Activated CD8-positive, alpha-beta T cell treated with anti-CD3 and anti-CD28 coated beads for 36 hours (primary cell): ENCODE results near the gene MVB12B. TPM values are rescaled to one million over a fixed set of nuclear protein-coding genes. Genes with fewer than 3 reads are reported as not detected.

ENCODE experiments used
- ATAC-seq: fragments of 200-7000 bp; cut with Tn5 transposase; one replicate; pipeline ENCODE4 v1.10.0; 2021; ENCODE audit warnings: mild to moderate bottlenecking, moderate library complexity
- CTCF ChIA-PET: fragments of 350-600 bp; sonication (Branson Sonifier 250); formaldehyde crosslinking; loops from one replicate; lab custom pipeline; 2021; ENCODE audit warnings: antibody characterized with exemption; lab: Charles Lee
- POLR2A ChIA-PET: fragments of 350-600 bp; sonication (Branson Sonifier 250); formaldehyde crosslinking; loops from one replicate; lab custom pipeline; 2021; ENCODE audit warnings: antibody characterized with exemption; lab: Charles Lee
- DNase-seq: peaks from one replicate; pipeline ENCODE4 v3.0.0-alpha.2; 2020
- H3K27ac Mint-ChIP-seq: one replicate; pipeline ENCODE4 v1.8.0; 2021; ENCODE audit warnings: mild to moderate bottlenecking, mixed read lengths
- H3K27me3 Mint-ChIP-seq: one replicate; pipeline ENCODE4 v1.8.0; 2021; ENCODE audit warnings: mixed read lengths
- H3K36me3 Mint-ChIP-seq: one replicate; pipeline ENCODE4 v1.8.0; 2021; ENCODE audit warnings: low read depth, mixed read lengths
- H3K4me1 Mint-ChIP-seq: one replicate; pipeline ENCODE4 v1.8.0; 2021; ENCODE audit warnings: low read depth, mixed read lengths
- H3K4me3 Mint-ChIP-seq: one replicate; pipeline ENCODE4 v1.8.0; 2021; ENCODE audit warnings: mild to moderate bottlenecking, moderate library complexity, mixed read lengths
- H3K9me3 Mint-ChIP-seq: one replicate; pipeline ENCODE4 v1.8.0; 2021; ENCODE audit warnings: mixed read lengths
- intact Hi-C: fragments of 100-400 bp; cut with micrococcal nuclease; formaldehyde crosslinking; loops from one replicate; pipeline ENCODE4 v1.10.0; 2022
- total RNA-seq, 2 experiments: library from RNA; stranded (reverse); gene quantifications; one replicate each; pipeline ENCODE4 v1.2.3, GENCODE V29; 2021
- TF ChIP-seq, protein P1 (sequence below): fragments of 200-600 bp; IDR thresholded peaks from one replicate; pipeline ENCODE4 v1.8.0; 2022; ENCODE audit warnings: antibody characterized with exemption, mild to moderate bottlenecking

MVB12B gene
- total RNA-seq, 2 experiments from 2014 or later, result 6.4 to 6.6 TPM

DNA sequence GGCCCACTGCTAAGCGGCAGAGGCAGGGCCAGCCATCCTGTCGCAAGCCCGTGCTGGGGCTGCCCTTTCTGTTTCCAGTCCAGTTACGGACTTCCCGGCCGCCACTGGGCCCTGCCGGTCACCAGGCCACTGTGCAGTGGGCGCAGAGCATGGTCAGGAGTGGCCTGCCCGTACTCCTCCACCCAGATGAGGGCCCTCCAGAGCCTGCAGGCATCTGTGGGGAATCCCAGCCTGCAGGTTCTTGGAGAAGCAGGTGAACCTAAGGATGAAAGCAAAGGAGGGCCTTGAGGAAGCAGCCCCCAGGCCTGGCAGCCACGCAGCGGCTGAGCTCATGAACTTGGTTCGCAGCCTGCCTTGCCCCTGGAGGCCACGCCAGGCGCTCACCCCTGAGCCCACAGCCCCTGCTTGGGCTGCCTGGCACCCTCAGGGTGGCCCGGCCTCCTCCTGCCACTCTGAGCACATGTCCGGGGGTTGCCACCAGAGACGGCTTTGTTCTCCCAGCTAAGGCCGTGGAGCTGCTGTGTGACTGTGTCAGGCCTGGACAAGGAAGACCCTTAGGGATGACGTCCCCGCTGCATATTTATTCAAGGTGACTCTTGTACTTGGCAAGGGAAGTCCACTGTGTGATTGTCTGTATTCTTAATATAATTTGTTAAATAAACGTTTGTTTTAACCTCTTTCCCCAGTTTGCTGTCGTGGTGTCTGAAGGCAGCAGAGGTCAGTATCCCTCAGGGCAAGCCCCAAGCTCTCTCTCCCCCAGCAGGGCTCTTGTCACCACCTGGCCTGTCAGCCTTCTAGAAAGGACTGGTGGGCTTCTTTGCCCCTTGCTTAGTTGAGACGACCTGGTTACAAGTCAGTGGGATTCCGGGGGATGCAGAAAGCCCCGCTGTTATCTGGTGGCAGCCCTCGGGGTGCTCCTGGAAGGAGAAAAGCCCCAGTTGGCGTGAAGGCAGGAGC lies 180.0 kb downstream of the MVB12B start:
- no peaks in the 10 kb centered on the region for H3K4me1 Mint-ChIP-seq
- DNase-seq, result no peak
- no peak for ATAC-seq
- no peak overlapping the region for H3K27ac Mint-ChIP-seq
- TF ChIP-seq, protein P1, sequence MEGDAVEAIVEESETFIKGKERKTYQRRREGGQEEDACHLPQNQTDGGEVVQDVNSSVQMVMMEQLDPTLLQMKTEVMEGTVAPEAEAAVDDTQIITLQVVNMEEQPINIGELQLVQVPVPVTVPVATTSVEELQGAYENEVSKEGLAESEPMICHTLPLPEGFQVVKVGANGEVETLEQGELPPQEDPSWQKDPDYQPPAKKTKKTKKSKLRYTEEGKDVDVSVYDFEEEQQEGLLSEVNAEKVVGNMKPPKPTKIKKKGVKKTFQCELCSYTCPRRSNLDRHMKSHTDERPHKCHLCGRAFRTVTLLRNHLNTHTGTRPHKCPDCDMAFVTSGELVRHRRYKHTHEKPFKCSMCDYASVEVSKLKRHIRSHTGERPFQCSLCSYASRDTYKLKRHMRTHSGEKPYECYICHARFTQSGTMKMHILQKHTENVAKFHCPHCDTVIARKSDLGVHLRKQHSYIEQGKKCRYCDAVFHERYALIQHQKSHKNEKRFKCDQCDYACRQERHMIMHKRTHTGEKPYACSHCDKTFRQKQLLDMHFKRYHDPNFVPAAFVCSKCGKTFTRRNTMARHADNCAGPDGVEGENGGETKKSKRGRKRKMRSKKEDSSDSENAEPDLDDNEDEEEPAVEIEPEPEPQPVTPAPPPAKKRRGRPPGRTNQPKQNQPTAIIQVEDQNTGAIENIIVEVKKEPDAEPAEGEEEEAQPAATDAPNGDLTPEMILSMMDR, result no peak
- H3K9me3 Mint-ChIP-seq, result no peaks in the 10 kb centered on the region
- H3K4me3 Mint-ChIP-seq, result no peak overlapping the region
- ChIA-PET POLR2A (no interaction called here), CTCF (interaction anchor here (1.7 kb wide), 1 partner anchor 51 kb away, joined by 11 read pairs; no protein-coding TSS in a partner anchor)
- intact Hi-C loops, result no loop called here
- H3K36me3 Mint-ChIP-seq, result no peaks in the 10 kb centered on the region
- H3K27me3 Mint-ChIP-seq, result peaks cover 1% of the 10 kb centered on the region

GRCh38 chr9:126507318-126508109 lies 180.9 kb downstream of the MVB12B start:
- no peaks in the 10 kb centered on the region for H3K36me3 Mint-ChIP-seq
- no peak overlapping the region for H3K27ac Mint-ChIP-seq
- no peak for ATAC-seq
- TF ChIP-seq, protein P1, result no peak
- H3K4me1 Mint-ChIP-seq, result no peaks in the 10 kb centered on the region
- no peak overlapping the region for H3K4me3 Mint-ChIP-seq
- intact Hi-C loops, result no loop called here
- H3K9me3 Mint-ChIP-seq, result no peaks in the 10 kb centered on the region
- ChIA-PET CTCF (interaction anchor here (0.9 to 12.6 kb wide), 4 partner anchors 7 to 62 kb away, joined by 3 to 99 read pairs (median 36); no protein-coding TSS in a partner anchor), POLR2A (interaction anchor here (1.1 to 1.4 kb wide), 2 partner anchors 14 to 50 kb away, joined by 3 to 4 read pairs; no protein-coding TSS in a partner anchor)
- DNase-seq, result no peak
- peaks cover 7% of the 10 kb centered on the region for H3K27me3 Mint-ChIP-seq

DNA sequence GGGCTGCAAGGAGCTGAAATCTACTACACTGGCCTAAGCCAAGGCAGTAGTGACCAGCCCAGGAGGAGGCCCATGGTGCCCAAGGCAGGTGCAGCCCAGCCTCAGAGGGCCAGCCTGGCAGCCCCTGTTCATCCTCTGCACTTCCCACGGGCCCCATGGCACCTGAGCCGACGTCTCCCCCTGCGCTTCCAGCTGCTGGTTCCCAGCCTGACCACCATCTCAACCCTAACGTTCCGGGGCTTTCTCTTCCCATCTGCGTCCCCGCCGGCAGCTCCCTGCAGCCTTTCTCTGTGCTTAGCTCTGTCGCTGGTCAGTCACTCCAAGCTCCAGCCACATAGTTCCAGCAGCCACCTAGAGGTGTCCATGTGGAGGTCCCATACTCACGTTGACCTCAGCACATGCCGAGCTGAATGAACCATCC lies 181.6 kb downstream of the MVB12B start:
- no peak overlapping the region for H3K27ac Mint-ChIP-seq
- no peaks in the 10 kb centered on the region for H3K9me3 Mint-ChIP-seq
- no peaks in the 10 kb centered on the region for H3K36me3 Mint-ChIP-seq
- TF ChIP-seq, protein P1, result no peak
- ATAC-seq (no peak), DNase-seq (no peak)
- POLR2A ChIA-PET, result interaction anchor here (1.1 to 1.4 kb wide), 2 partner anchors 14 to 49 kb away, joined by 3 to 4 read pairs; no protein-coding TSS in a partner anchor
- peaks cover 9% of the 10 kb centered on the region for H3K27me3 Mint-ChIP-seq
- intact Hi-C loops, result no loop called here
- no peaks in the 10 kb centered on the region for H3K4me1 Mint-ChIP-seq
- CTCF ChIA-PET, result interaction anchor here (0.8 to 12.6 kb wide), 4 partner anchors 8 to 61 kb away, joined by 3 to 99 read pairs (median 32); no protein-coding TSS in a partner anchor
- no peak overlapping the region for H3K4me3 Mint-ChIP-seq

GRCh38 chr9:126508928-126509327 lies 182.3 kb downstream of the MVB12B start:
- H3K36me3 Mint-ChIP-seq, result no peaks in the 10 kb centered on the region
- no peak overlapping the region for H3K27ac Mint-ChIP-seq
- peaks cover 15% of the 10 kb centered on the region for H3K27me3 Mint-ChIP-seq
- TF ChIP-seq, protein P1, result no peak
- ChIA-PET POLR2A (interaction anchor here (1.0 to 1.4 kb wide), 3 partner anchors 13 to 49 kb away, joined by 3 to 4 read pairs (median 3); no protein-coding TSS in a partner anchor), CTCF (interaction anchor here (0.8 to 12.6 kb wide), 4 partner anchors 9 to 60 kb away, joined by 3 to 99 read pairs (median 32); no protein-coding TSS in a partner anchor)
- H3K4me1 Mint-ChIP-seq, result no peaks in the 10 kb centered on the region
- intact Hi-C loops, result no loop called here
- H3K9me3 Mint-ChIP-seq, result no peaks in the 10 kb centered on the region
- DNase-seq, result no peak
- H3K4me3 Mint-ChIP-seq, result no peak overlapping the region
- ATAC-seq, result no peak
